GM23248 (cell line): ENCODE data around the gene SLC6A18. TPM values are rescaled to one million over a fixed set of nuclear protein-coding genes. Genes with fewer than 3 reads are reported as not detected.

Source experiments
- DNase-seq: peaks from one replicate; pipeline ENCODE4 v3.0.0-alpha.2; 2015
- H2AFZ ChIP-seq: fragments of 200-600 bp; sonication (generic); 2 replicates; pipeline ENCODE4 v1.6.1; 2016; ENCODE audit warnings: antibody characterized with exemption
- H3F3A ChIP-seq: fragments of 200-600 bp; sonication (generic); 2 replicates; pipeline ENCODE4 v1.6.1; 2016; ENCODE audit warnings: mild to moderate bottlenecking, antibody characterized with exemption, mixed run types; ENCODE audit not compliant: insufficient read depth
- H3K27ac ChIP-seq: fragments of 200-600 bp; sonication (generic); 2 replicates; pipeline ENCODE4 v1.5.1; 2016; ENCODE audit warnings: mild to moderate bottlenecking
- H3K27me3 ChIP-seq: fragments of 200-600 bp; sonication (generic); replicated peaks from 2 replicates; pipeline ENCODE4 v1.6.1; 2016; ENCODE audit warnings: mild to moderate bottlenecking; ENCODE audit not compliant: insufficient read depth
- H3K36me3 ChIP-seq: fragments of 200-600 bp; sonication (generic); 2 replicates; pipeline ENCODE4 v1.6.1; 2016; ENCODE audit warnings: low read depth, mild to moderate bottlenecking
- H3K4me1 ChIP-seq: fragments of 200-600 bp; sonication (generic); 2 replicates; pipeline ENCODE4 v1.6.1; 2016; ENCODE audit warnings: mild to moderate bottlenecking; ENCODE audit not compliant: insufficient read depth
- H3K4me2 ChIP-seq: fragments of 200-600 bp; sonication (generic); one replicate; pipeline ENCODE4 v1.6.1; 2016; ENCODE audit warnings: mild to moderate bottlenecking; ENCODE audit not compliant: unreplicated experiment
- H3K4me3 ChIP-seq: fragments of 200-600 bp; sonication (generic); 2 replicates; pipeline ENCODE4 v1.5.1; 2016; ENCODE audit warnings: mild to moderate bottlenecking
- H3K79me2 ChIP-seq: fragments of 200-600 bp; sonication (generic); 2 replicates; pipeline ENCODE4 v1.6.1; 2016; ENCODE audit warnings: mild to moderate bottlenecking; ENCODE audit not compliant: insufficient read depth
- H3K9ac ChIP-seq: fragments of 200-600 bp; sonication (generic); 2 replicates; pipeline ENCODE4 v1.6.1; 2016; ENCODE audit warnings: mild to moderate bottlenecking
- H3K9me2 ChIP-seq: fragments of 200-600 bp; sonication (generic); 2 replicates; pipeline ENCODE4 v1.6.1; 2016; ENCODE audit warnings: mixed run types, mild to moderate bottlenecking, moderate library complexity; ENCODE audit not compliant: insufficient read depth
- H3K9me3 ChIP-seq: fragments of 200-600 bp; sonication (generic); one replicate; pipeline ENCODE4 v1.6.1; 2017; ENCODE audit warnings: low read depth
- H4K20me1 ChIP-seq: fragments of 200-600 bp; sonication (generic); 2 replicates; pipeline ENCODE4 v1.6.0; 2016; ENCODE audit not compliant: insufficient read depth
- EZH2 ChIP-seq: fragments of 200-600 bp; sonication (generic); IDR thresholded peaks from 2 replicates; pipeline ENCODE4 v1.6.1; 2018; ENCODE audit warnings: antibody characterized with exemption, mild to moderate bottlenecking; ENCODE audit not compliant: insufficient read depth, poor library complexity, severe bottlenecking
- EZH2phosphoT487 ChIP-seq: fragments of 200-600 bp; sonication (generic); IDR thresholded peaks from 2 replicates; pipeline ENCODE4 v1.6.1; 2018; ENCODE audit warnings: antibody characterized with exemption, moderate library complexity, mild to moderate bottlenecking, low read depth; ENCODE audit not compliant: insufficient read depth
- WGBS, 2 experiments: methylation state at CpG; one replicate each; pipeline ENCODE4 v1.1.6; 2015 to 2017; ENCODE audit warnings: low lambda C conversion rate in 2 of 2, low coverage in 1 of 2; ENCODE audit errors: missing lambda C conversion rate in 2 of 2; 5-methylcytosine and 5-hydroxymethylcytosine counted together
- in situ Hi-C: fragments of 300-500 bp; cut with MboI; formaldehyde crosslinking; loops from 2 replicates; pipeline ENCODE4 v1.15.0; 2020
- polyA plus RNA-seq: library from polyadenylated mRNA; unstranded; fragments of >200 nt; fragmentation: Nextera tagmentation; extraction: Ambion mirVana; gene quantifications from 2 replicates; pipeline ENCODE4 v1.2.1, GENCODE V29; 2016
- total RNA-seq: library from RNA; depleted of rRNA; stranded (reverse); fragments of >200 nt; shearing (Covaris generic); gene quantifications from 2 replicates; pipeline ENCODE4 v1.2.3, GENCODE V29; 2014

The SLC6A18 gene
- total and polyA plus RNA-seq, 2 experiments from 2014 or later: not detected

GRCh38 chr5:1276930-1277329 lies 51.7 kb downstream of the SLC6A18 start:
- H3K4me3 ChIP-seq: no peak overlapping the region
- no peak overlapping the region for H3K9ac ChIP-seq
- in situ Hi-C loops: no loop called here
- no peaks in the 10 kb centered on the region for H3F3A ChIP-seq
- H3K79me2 ChIP-seq: no peaks in the 10 kb centered on the region
- DNase-seq: no peak
- no peak overlapping the region for H2AFZ ChIP-seq
- no peak for TF ChIP-seq EZH2
- no peak for TF ChIP-seq EZH2phosphoT487
- 66 to 71% methylated on average over 19 of the region's 20 CpGs for WGBS, 2 experiments
- H3K4me1 ChIP-seq: no peaks in the 10 kb centered on the region
- no peak overlapping the region for H3K27ac ChIP-seq
- H3K9me2 ChIP-seq: no peaks in the 10 kb centered on the region
- no peak overlapping the region for H3K4me2 ChIP-seq
- no peaks in the 10 kb centered on the region for H3K36me3 ChIP-seq
- H4K20me1 ChIP-seq: no peaks in the 10 kb centered on the region
- no peaks in the 10 kb centered on the region for H3K9me3 ChIP-seq
- no peaks in the 10 kb centered on the region for H3K27me3 ChIP-seq

DNA sequence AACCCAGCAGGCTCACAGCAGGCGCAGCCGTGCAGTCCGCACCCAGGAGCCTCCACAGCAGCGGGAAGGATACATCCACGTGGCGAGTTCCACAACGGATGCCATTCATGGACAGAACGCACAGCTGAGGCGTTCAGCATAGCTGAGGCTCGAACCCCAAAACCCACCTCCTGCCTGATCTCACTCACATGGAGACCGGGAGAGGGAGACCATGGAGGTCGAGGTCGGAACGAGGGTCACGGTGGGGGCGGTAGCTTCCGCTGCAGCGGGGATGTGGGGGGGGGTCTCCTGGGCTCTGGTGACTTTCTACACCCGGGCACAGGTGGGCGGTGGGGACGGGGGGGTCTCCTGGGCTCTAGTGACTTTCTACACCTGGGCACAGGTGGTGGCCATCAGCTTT lies 52.1 kb downstream of the SLC6A18 start:
- Histone ChIP-seq H3K79me2 (no peaks in the 10 kb centered on the region), H3K4me3 (no peak overlapping the region), H3F3A (no peaks in the 10 kb centered on the region), H3K9ac (no peak overlapping the region), H3K27ac (no peak overlapping the region), H3K27me3 (no peaks in the 10 kb centered on the region), H3K36me3 (no peaks in the 10 kb centered on the region), H3K4me2 (no peak overlapping the region), H3K9me2 (no peaks in the 10 kb centered on the region), H4K20me1 (no peaks in the 10 kb centered on the region), H2AFZ (no peak overlapping the region), H3K4me1 (no peaks in the 10 kb centered on the region), H3K9me3 (no peaks in the 10 kb centered on the region)
- DNase-seq: no peak
- in situ Hi-C loops: no loop called here
- TF ChIP-seq EZH2: no peak
- TF ChIP-seq EZH2phosphoT487: no peak
- WGBS, 2 experiments: 72 to 73% methylated on average over 20 to 21 of the region's 21 CpGs

- no peak overlapping the region for H3K4me2 ChIP-seq
- H3K9me2 ChIP-seq: no peaks in the 10 kb centered on the region
- no peaks in the 10 kb centered on the region for H4K20me1 ChIP-seq
- TF ChIP-seq EZH2phosphoT487: no peak
- in situ Hi-C loops: no loop called here
- no peaks in the 10 kb centered on the region for H3K36me3 ChIP-seq
- no peak overlapping the region for H3K9ac ChIP-seq
- no peak for DNase-seq
- H3K4me3 ChIP-seq: no peak overlapping the region
- H3F3A ChIP-seq: no peaks in the 10 kb centered on the region
- WGBS, 2 experiments: 54 to 59% methylated on average over 8 to 10 of the region's 10 CpGs
- H3K79me2 ChIP-seq: no peaks in the 10 kb centered on the region
- H3K27me3 ChIP-seq: no peaks in the 10 kb centered on the region
- no peaks in the 10 kb centered on the region for H3K4me1 ChIP-seq
- H3K27ac ChIP-seq: no peak overlapping the region
- H3K9me3 ChIP-seq: no peaks in the 10 kb centered on the region
- no peak overlapping the region for H2AFZ ChIP-seq
Observed at GRCh38 chr5:1277781-1278180, 52.6 kb downstream of the SLC6A18 start.

- WGBS, 2 experiments: 72 to 79% methylated on average over 13 of the region's 13 CpGs
- Histone ChIP-seq H3K4me3 (no peak overlapping the region), H3K79me2 (no peaks in the 10 kb centered on the region), H3K4me1 (no peaks in the 10 kb centered on the region), H3K9me3 (no peaks in the 10 kb centered on the region), H3K4me2 (no peak overlapping the region), H3K27ac (no peak overlapping the region), H4K20me1 (no peaks in the 10 kb centered on the region), H2AFZ (no peak overlapping the region), H3F3A (no peaks in the 10 kb centered on the region), H3K27me3 (no peaks in the 10 kb centered on the region), H3K9me2 (no peaks in the 10 kb centered on the region), H3K9ac (no peak overlapping the region), H3K36me3 (no peaks in the 10 kb centered on the region)
- TF ChIP-seq EZH2: no peak
- TF ChIP-seq EZH2phosphoT487: no peak
- in situ Hi-C loops: no loop called here
- DNase-seq: no peak
Observed at GRCh38 chr5:1278216-1278615, 53.0 kb downstream of the SLC6A18 start.
